Body of pancreas (tissue), 4 donors: ENCODE measurements around the gene FCN3.

Source experiments
- CTCF ChIP-seq, 7 experiments: fragments of 450-650 bp in 4 of 7; fragments of 200-600 bp in 3 of 7; sonication (generic) in 3 of 7; IDR thresholded peaks; one replicate each; pipeline ENCODE4 v1.5.1; 2016 to 2019; ENCODE audit warnings: antibody characterized with exemption in 7 of 7
- POLR2A ChIP-seq, 3 donors: fragments of 450-650 bp; IDR thresholded peaks; one replicate each; pipeline ENCODE4 v1.6.1; 2016; ENCODE audit warnings: antibody characterized with exemption in 3 of 3, mild to moderate bottlenecking in 2 of 3

- no peak for TF ChIP-seq CTCF (IDR thresholded peaks at IDR 0.05)
- no peak for TF ChIP-seq POLR2A (IDR thresholded peaks at IDR 0.05)
Measured at GRCh38 chr1:27409669-27410068, 35.0 kb upstream of the FCN3 start.
